DLD1 (cell line): ENCODE measurements around the gene KRTAP12-3.

ENCODE experiments used
- in situ Hi-C: cut with HindIII; loops from 2 replicates; pipeline ENCODE4 v1.10.0; 2017; ENCODE audit warnings: low sequenced_read_pairs

The KRTAP12-3 gene

DNA sequence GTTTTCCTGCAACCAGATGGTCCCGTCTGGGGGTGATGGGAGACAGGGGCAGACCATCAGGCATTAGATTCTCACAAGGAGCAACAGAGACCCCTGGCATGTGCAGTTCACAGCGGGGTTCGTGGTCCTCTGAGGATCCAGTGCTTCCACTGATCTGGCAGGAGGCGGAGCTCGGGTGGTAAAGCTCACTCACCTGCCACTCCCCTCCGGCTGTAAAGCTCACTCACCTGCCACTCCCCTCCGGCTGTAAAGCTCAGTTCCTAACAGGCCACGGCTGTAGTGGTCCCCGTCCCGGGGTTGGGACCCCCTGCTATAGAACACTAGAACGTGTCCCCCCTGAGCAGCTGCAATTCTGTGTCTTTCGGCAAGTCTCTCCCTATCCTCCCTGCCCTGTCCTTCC, 43.8 kb downstream of the KRTAP12-3 start:
- in situ Hi-C loops: no loop called here

DNA sequence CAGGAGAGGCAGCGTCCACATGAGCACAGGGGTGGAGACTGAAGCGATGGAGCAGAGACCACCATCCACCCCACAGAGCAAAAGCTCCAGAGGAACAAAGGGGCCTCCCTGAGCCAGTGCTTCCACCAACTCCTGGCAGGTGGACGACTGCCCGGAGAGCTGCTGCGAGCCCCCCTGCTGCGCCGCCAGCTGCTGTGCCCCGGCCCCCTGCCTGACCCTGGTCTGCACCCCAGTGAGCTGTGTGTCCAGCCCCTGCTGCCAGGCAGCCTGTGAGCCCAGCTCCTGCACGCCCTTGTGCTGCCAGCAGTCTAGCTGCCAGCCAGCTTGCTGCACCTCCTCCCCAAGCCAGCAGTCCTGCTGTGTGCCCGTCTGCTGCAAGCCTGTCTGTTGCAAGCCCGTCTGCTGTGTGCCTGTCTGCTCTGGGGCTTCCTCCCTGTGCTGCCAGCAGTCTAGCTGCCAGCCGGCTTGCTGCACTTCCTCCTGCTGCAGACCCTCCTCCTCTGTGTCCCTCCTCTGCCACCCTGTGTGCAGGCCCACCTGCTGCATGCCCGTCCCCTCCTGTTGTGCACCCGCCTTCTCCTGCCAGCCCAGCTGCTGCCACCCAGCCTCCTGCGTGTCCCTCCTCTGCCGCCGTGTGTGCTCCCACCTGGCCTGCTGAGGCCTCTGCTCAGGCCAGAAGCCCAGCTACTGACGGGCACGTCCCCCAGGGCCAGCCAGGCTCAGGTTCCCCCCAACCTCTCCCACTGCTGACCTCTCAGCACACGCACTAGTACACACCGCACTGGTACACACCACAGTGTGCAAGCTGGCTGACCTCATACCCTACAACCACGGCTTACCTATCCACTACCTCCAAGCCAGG, 44.6 kb downstream of the KRTAP12-3 start:
- in situ Hi-C loops: no loop called here

- in situ Hi-C loops: no loop called here
Observed at GRCh38 chr21:44702973-44703730, 45.4 kb downstream of the KRTAP12-3 start.

DNA sequence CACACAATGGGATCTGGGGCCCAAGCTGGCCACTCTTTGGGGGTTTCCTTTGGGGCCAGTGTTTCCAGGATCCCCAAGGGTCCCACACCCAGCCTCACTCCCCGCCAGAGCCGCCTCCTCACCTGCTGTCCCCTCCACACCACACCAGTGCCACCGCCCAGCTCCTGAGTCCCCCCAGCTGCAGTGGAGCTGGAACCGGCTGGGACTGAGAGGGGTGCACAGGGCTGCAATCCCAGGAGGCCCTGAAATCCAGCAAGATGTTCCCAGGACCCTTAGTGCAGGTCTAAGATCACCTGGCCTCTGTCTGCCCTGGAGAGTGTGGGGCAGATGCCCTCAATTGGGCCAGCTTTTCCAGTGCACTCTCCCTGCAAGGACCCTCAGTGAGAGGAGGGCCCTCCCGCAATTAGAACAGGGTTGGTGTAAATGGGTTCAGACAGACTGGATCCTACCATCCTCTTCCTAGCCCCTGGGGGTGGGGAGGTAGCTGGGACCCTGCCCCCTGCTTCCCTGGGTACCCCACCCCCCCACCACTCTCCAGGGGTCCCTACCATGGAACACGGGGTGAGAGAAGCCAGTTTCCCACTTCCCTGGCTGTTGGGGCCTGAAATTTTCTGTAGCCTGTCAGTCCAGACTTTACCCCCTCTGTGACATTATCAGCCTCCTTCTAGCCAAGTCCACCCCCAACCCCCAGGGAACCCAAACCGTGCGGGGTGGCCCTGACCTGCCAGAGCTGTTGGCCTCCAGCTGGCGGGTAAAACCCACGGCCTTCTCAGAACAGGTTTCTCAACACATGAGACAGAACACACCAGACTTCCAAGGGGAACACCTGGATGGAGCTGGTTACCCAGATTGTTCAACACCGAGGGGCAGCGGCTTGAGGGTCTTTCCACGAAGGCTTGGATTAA, 46.3 kb downstream of the KRTAP12-3 start:
- in situ Hi-C loops: no loop called here

DNA sequence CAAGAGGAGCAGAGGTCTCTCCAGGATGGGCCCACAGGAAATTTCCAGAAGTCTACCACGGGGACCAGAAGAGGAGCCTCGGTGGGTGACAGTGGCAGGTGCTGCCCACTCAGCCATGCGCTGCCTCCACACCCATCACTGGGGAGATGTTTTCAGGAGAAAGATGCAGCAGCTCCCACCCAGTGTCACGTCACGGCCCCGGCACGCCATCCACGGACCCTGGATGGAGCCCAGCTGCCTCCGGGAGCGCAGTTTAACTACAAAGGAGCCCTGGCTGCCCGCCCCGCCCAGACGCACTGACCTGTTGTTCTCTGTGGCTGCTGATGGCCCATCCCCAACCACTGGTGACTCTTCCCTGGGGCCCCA, 46.9 kb downstream of the KRTAP12-3 start:
- in situ Hi-C loops: no loop called here

DNA sequence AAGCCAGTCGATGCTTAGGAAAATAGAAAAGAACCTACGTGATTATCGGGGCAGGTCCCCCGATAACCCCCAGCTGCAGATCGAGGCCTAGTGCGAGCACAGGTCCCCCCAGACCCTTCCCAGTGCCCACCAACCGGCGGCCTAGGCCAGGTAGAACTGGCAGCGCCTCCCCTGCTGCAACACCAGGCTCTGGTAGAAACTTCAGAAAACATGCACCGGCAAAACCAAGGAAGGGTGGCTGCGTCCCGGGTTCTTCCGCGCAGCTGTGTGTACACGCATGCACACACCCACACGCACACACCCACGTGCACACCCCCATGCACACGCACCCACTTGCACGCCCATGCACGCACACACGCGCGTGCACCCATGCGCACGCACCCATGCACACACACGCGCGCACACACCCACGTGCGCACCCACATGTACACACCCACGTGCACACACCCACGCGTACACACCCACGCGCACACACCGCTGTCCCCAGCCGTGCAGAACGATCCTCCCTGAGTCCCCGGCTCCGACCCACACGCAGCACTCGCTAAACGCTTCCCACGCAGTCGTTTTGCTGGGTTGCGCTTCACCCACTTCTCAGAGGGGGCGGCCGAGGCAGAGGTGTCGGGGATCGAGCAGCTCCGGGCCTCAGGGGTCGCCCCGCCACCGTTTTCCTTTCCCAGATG, 48.4 kb downstream of the KRTAP12-3 start:
- in situ Hi-C loops: no loop called here

GRCh38 chr21:44706706-44707581, 49.2 kb downstream of the KRTAP12-3 start:
- in situ Hi-C loops: no loop called here
